Hematopoietic multipotent progenitor cell treated with erythropoietin and hydrocortisone succinate and interleukin-3 and kit ligand, for 4 days (in vitro differentiated cells): ENCODE data around the gene ANAPC2.
A peak's percentile ranks its signal among the peaks of the same experiment; 100 is the strongest.

ENCODE experiments used
- DNase-seq: peaks from one replicate; pipeline ENCODE4 v3.0.0-alpha.2; 2015

Gene ANAPC2

GRCh38 chr9:137173796-137174664 lies 14.3 kb downstream of the ANAPC2 start:
- DNase-seq, result no peak

- DNase-seq, result peak; percentile 42
Measured at GRCh38 chr9:137172901-137173795, 15.2 kb downstream of the ANAPC2 start.

- DNase-seq, result no peak
Measured at GRCh38 chr9:137171149-137171900, 17.0 kb downstream of the ANAPC2 start.

- no peak for DNase-seq
Measured at GRCh38 chr9:137170486-137171148, 17.7 kb downstream of the ANAPC2 start.

- DNase-seq, result no peak
Measured at GRCh38 chr9:137169896-137170358, 18.4 kb downstream of the ANAPC2 start, which contains the start of gene LRRC26. LRRC26 (minus strand) TSS chr9:137170051; CDS start chr9:137169943, 108 bp downstream.

- DNase-seq, result peak; percentile 70
Measured at GRCh38 chr9:137168904-137169856, 19.2 kb downstream of the ANAPC2 start.

GRCh38 chr9:137168573-137168903 lies 19.8 kb downstream of the ANAPC2 start:
- DNase-seq, result peak; percentile 31

- peak; percentile 45 for DNase-seq
Measured at GRCh38 chr9:137167747-137168572, 20.4 kb downstream of the ANAPC2 start.

- peak; percentile 41 for DNase-seq
Measured at GRCh38 chr9:137167277-137167746, 21.0 kb downstream of the ANAPC2 start.

- no peak for DNase-seq
Measured at GRCh38 chr9:137166380-137167229, 21.8 kb downstream of the ANAPC2 start.

- DNase-seq, result no peak
Measured at GRCh38 chr9:137165250-137165836, 23.0 kb downstream of the ANAPC2 start.

GRCh38 chr9:137164370-137165249 lies 23.8 kb downstream of the ANAPC2 start:
- no peak for DNase-seq

- no peak for DNase-seq
Measured at GRCh38 chr9:137163805-137164204, 24.6 kb downstream of the ANAPC2 start.

GRCh38 chr9:137163365-137163715 lies 25.0 kb downstream of the ANAPC2 start:
- DNase-seq, result no peak

- DNase-seq, result peak; percentile 40
Measured at GRCh38 chr9:137162505-137163364, 25.6 kb downstream of the ANAPC2 start.
